HepG2 (cell line): ENCODE data around the gene CENPM. TPM values are rescaled to one million over a fixed set of nuclear protein-coding genes. Genes with fewer than 3 reads are reported as not detected.
A peak's percentile ranks its signal among the peaks of the same experiment; 100 is the strongest.

ENCODE experiments used
- ARID2 ChIP-seq: sonication (generic); formaldehyde crosslinking; IDR thresholded peaks from 2 replicates; pipeline ENCODE4 v1.8.1; 2022; ENCODE audit warnings: mild to moderate bottlenecking, missing genetic modification reagents, borderline replicate concordance
- ATM ChIP-seq: fragments of 450-650 bp; IDR thresholded peaks from 2 replicates; pipeline ENCODE4 v1.7.1; 2017; ENCODE audit warnings: mild to moderate bottlenecking, borderline replicate concordance
- ATRX ChIP-seq: sonication (generic); formaldehyde crosslinking; IDR thresholded peaks from 2 replicates; pipeline ENCODE4 v1.4.0; 2020; ENCODE audit warnings: missing genetic modification reagents, borderline replicate concordance
- BORCS8-MEF2B ChIP-seq: sonication (generic); formaldehyde crosslinking; IDR thresholded peaks from 2 replicates; pipeline ENCODE4 v1.8.0; 2022; ENCODE audit warnings: mild to moderate bottlenecking, missing genetic modification reagents
- EEA1 ChIP-seq: sonication (generic); formaldehyde crosslinking; IDR thresholded peaks from 2 replicates; pipeline ENCODE4 v1.5.1; 2020; ENCODE audit warnings: mild to moderate bottlenecking, missing genetic modification reagents, borderline replicate concordance
- KDM2A ChIP-seq: sonication (generic); formaldehyde crosslinking; IDR thresholded peaks from 2 replicates; pipeline ENCODE4 v1.4.0; 2020; ENCODE audit warnings: low read depth, missing genetic modification reagents, borderline replicate concordance
- LBX2 ChIP-seq: sonication (generic); formaldehyde crosslinking; IDR thresholded peaks from 2 replicates; pipeline ENCODE4 v1.5.0; 2020; ENCODE audit warnings: missing genetic modification reagents, mild to moderate bottlenecking, borderline replicate concordance
- MLXIP ChIP-seq: sonication (generic); formaldehyde crosslinking; IDR thresholded peaks from 2 replicates; pipeline ENCODE4 v1.9.0; 2021; ENCODE audit warnings: missing genetic modification reagents, borderline replicate concordance
- NCOR1 ChIP-seq: fragments of 200-600 bp; sonication (generic); IDR thresholded peaks from 2 replicates; pipeline ENCODE4 v1.7.0; 2017; ENCODE audit warnings: antibody characterized with exemption, low read length, borderline replicate concordance
- RNF2 ChIP-seq: fragments of 450-650 bp; conservative IDR thresholded peaks from 2 replicates; pipeline ENCODE4 v1.6.1; 2016; ENCODE audit warnings: low read depth
- SMAD1 ChIP-seq: sonication (generic); formaldehyde crosslinking; IDR thresholded peaks from 2 replicates; pipeline ENCODE4 v1.4.0; 2020; ENCODE audit warnings: missing genetic modification reagents, low read depth, mild to moderate bottlenecking, borderline replicate concordance
- SNAI1 ChIP-seq: sonication (generic); formaldehyde crosslinking; IDR thresholded peaks from 2 replicates; pipeline ENCODE4 v1.5.0; 2020; ENCODE audit warnings: mild to moderate bottlenecking, missing genetic modification reagents, borderline replicate concordance
- SNAPC4 ChIP-seq: sonication (generic); formaldehyde crosslinking; IDR thresholded peaks from 2 replicates; pipeline ENCODE4 v1.4.0; 2020; ENCODE audit warnings: mild to moderate bottlenecking, missing genetic modification reagents
- SUZ12 ChIP-seq: fragments of 150-350 bp; IDR thresholded peaks from 2 replicates; pipeline ENCODE4 v1.6.1; 2014; ENCODE audit warnings: low read depth, low read length
- YY1 ChIP-seq: IDR thresholded peaks from 2 replicates; pipeline ENCODE4 v1.6.1; 2011; ENCODE audit warnings: low read length, low read depth, moderate library complexity, mild to moderate bottlenecking; ENCODE audit not compliant: insufficient read depth, insufficient replicate concordance
- ZBTB42 ChIP-seq: sonication (generic); formaldehyde crosslinking; IDR thresholded peaks from 2 replicates; pipeline ENCODE4 v1.5.0; 2020; ENCODE audit warnings: mild to moderate bottlenecking, missing genetic modification reagents
- ZFP1 ChIP-seq: IDR thresholded peaks from 2 replicates; pipeline ENCODE4 v1.6.1; 2016
- ZNF256 ChIP-seq: sonication (generic); formaldehyde crosslinking; conservative IDR thresholded peaks from 2 replicates; pipeline ENCODE4 v1.4.0; 2020; ENCODE audit warnings: missing genetic modification reagents
- ZNF333 ChIP-seq: sonication (generic); formaldehyde crosslinking; IDR thresholded peaks from 2 replicates; pipeline ENCODE4 v1.4.0; 2020; ENCODE audit warnings: mild to moderate bottlenecking, missing genetic modification reagents, borderline replicate concordance
- ZNF33A ChIP-seq: sonication (generic); formaldehyde crosslinking; IDR thresholded peaks from 2 replicates; pipeline ENCODE4 v1.5.1; 2020; ENCODE audit warnings: missing genetic modification reagents, mild to moderate bottlenecking, moderate library complexity, borderline replicate concordance
- ZNF616 ChIP-seq: sonication (generic); formaldehyde crosslinking; IDR thresholded peaks from 2 replicates; pipeline ENCODE4 v1.5.0; 2020; ENCODE audit warnings: low read depth, mild to moderate bottlenecking, missing genetic modification reagents
- polyA plus RNA-seq, 8 experiments: library from polyadenylated mRNA; depleted of rRNA in 3 of 8; stranded (reverse) in 7 of 8; unstranded in 1 of 8; fragments of >200 nt; fragmentation: Illumina TruSeq in 4 of 8; extraction: Trizol in 4 of 8; gene quantifications; 2 replicates each; pipeline versions ENCODE4 v1.2.1 to v1.2.3, GENCODE V29; 2011 to 2016; ENCODE audit warnings: low read depth in 4 of 8, missing spikeins in 1 of 8, mixed read lengths in 1 of 8; ENCODE audit not compliant: insufficient read depth in 1 of 8
- total RNA-seq, 5 experiments: library from RNA; depleted of rRNA; stranded (reverse); fragments of >200 nt; fragmentation: Illumina TruSeq; extraction: Trizol; gene quantifications; 2 replicates each; pipeline ENCODE4 v1.2.3, GENCODE V29; 2016; ENCODE audit warnings: low read depth in 1 of 5

The CENPM gene
- total and polyA plus RNA-seq, 2 of the 13 experiments (the other 11 are each of a cell fraction or from before 2014, with no cell fraction given): 11.2 to 37.3 TPM

GRCh38 chr22:41946629-41947423, at the start of gene CENPM (continued):
- TF ChIP-seq SNAPC4 (peak; percentile 89), ZNF256 (no peak), SMAD1 (CRISPR knock-in tag) (0 out of 2 replicates have a peak, but pooled peaks have one; percentile 81), YY1 (peak; percentile 87), LBX2 (no peak), ZNF33A (CRISPR knock-in tag) (no peak), ATRX (CRISPR knock-in tag) (no peak), ZFP1 (no peak), RNF2 (peak; percentile 62), MLXIP (CRISPR knock-in tag) (no peak; the same call in 1 of the 2 replicates), NCOR1 (no peak), ARID2 (peak; percentile 69; the same call in 1 of the 2 replicates), KDM2A (CRISPR knock-in tag) (no peak; the same call in 1 of the 2 replicates), ATM (no peak), ZNF333 (no peak), ZBTB42 (CRISPR knock-in tag) (peak; percentile 12), SUZ12 (no peak), ZNF616 (CRISPR knock-in tag) (no peak), BORCS8-MEF2B (CRISPR knock-in tag) (peak; percentile 89), EEA1 (CRISPR knock-in tag) (no peak; the same call in 1 of the 2 replicates), SNAI1 (CRISPR knock-in tag) (0 out of 2 replicates have a peak, but pooled peaks have one; percentile 25)
